Left colon (tissue), 2 donors: Measurements from ENCODE around the gene EFHD1. TPM values are rescaled to one million over a fixed set of nuclear protein-coding genes. Genes with fewer than 3 reads are reported as not detected.
A peak's percentile ranks its signal among the peaks of the same experiment; 100 is the strongest.
"Not testable (repeated sequence)": the region's sequence is repeated elsewhere in the genome, so short reads cannot be mapped to it uniquely, and the experiment has no call there.

Experiments
- ATAC-seq: fragments of 200-7000 bp; cut with Tn5 transposase; one replicate; pipeline ENCODE4 v1.9.1; 2020; ENCODE audit warnings: mild to moderate bottlenecking, moderate library complexity
- DNase-seq, 2 donors: peaks; one replicate each; pipeline ENCODE4 v3.0.0-alpha.2; 2020
- intact Hi-C, 2 donors: fragments of 100-400 bp; cut with DNase I in 1 of 2; cut with micrococcal nuclease in 1 of 2; formaldehyde crosslinking; loops; one replicate each; pipeline versions ENCODE4 v1.11.2 to v1.14.0; 2022; cut with DNase I, micrococcal nuclease
- total RNA-seq, 2 donors: library from RNA; stranded (reverse); fragmentation: NEBNext Ultra II Directional; extraction: Animal tissue kit (Norgen Biotek cat#: 25700); gene quantifications; one replicate each; pipeline ENCODE4 v1.2.1, GENCODE V29; 2021
- donor health status: DM: no; HTN: no; CAD: no.
- donor health status: DM: yes; HTN: yes; CAD: no.

The EFHD1 gene
- total RNA-seq, 2 donors from 2014 or later: 2.7 TPM

DNA sequence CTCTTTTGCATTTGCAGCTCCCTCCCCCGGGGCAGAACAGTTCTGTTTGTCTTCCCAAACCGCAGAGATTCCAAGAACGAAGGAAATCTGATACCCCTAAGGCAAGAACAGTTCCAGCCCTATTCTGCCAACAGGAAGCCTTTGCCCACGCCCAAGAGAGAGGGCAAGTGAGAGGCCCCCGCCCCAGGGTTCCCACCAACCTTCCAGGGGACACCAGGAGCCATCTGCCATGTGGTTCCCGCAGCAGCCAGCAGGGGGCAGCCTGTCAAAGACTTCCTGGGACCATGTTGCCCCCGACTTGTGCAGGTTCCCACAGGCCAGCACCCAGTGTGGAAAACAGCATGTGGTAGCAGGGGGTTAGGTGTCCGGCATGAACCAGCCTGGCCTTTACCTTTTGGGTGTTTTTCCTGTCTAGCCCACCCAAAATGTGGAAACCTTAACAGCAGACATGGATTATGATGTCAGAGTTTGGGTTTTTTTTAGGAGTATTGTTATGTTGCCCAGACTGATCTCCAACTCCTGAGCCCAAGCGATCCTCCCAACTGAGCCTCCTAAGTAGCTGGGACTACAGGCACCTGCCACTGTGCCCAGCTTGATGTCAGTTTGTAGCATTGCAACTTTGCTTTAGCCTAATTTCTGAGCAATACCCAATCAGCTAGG, 21.7 kb upstream of the EFHD1 start:
- ATAC-seq (peak; percentile 55), DNase-seq (peak in 1 of 2 donors; percentile 62)
- intact Hi-C loops: no loop called here

- no peak for ATAC-seq
- no peak for DNase-seq
- intact Hi-C loops: no loop called here
Measured at GRCh38 chr2:232613538-232614134, 19.8 kb upstream of the EFHD1 start.

DNA sequence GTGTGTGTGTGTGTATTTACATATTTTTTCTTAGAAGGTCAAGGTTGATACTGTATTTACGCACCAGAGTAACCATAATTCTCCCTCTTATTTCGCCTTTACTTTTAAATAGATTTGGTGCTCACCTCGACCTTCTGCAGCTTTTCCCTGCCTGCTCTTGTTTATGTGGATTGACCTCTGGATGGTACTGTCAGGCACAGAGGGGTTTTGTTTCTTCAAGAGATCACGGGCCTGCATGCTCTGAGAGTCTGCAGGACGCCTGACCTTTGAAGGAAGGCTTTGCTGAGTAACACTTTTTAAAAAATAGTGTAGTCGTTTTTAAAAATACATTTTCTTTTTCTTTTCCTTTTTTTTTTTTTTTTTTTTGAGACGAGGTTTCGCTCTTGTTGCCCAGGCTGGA, 18.1 kb upstream of the EFHD1 start:
- no peak for ATAC-seq
- DNase-seq: no peak
- intact Hi-C loops: no loop called here

DNA sequence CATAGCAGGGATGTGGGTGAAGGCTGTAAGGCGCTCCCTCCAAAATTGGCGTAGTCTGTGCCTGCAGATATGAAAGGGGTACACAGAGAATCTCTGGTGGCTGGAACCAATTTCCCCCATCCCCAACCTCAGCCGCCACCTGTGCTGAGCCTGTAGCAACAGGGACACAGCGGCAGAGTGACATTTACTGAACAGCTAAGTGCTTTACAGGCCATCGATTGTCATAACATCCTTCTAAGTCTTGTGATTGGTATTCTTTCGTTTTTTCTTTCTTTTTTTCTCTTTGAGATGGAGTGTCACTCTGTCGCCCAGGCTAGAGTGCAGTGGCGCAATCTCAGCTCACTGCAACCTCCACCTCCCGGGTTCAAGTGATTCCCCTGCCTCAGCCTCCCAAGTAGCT, 12.2 kb upstream of the EFHD1 start:
- intact Hi-C loops: no loop called here
- DNase-seq: no peak
- no peak for ATAC-seq

- intact Hi-C loops: no loop called here
- ATAC-seq: no peak
Measured at GRCh38 chr2:232622563-232622962, 10.8 kb upstream of the EFHD1 start.

GRCh38 chr2:232623768-232624765, 9.3 kb upstream of the EFHD1 start:
- DNase-seq (no peak), ATAC-seq (no peak)
- intact Hi-C loops: no loop called here

More at GRCh38 chr2:232622563-232622962, 10.8 kb upstream of the EFHD1 start:
- DNase-seq: no peak

DNA sequence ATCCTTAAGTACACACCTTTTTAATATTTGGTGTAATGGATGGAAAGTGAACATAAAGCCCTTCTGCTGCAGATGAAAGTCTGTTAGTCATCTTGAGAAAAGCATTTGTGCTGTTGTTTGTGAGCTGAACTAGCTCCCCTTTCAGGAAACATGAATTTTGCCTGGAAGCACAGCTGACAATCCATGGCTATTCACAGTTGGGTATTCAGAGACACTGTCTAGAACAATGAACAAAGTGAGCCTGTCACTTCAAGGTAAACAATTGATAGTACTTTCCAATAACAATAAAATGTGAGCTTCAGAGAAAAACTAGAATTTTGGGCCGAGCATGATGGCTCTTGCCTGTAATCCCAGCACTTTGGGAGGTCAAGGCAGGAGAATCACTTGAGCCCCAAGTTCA, 6.8 kb upstream of the EFHD1 start:
- ATAC-seq: no peak
- no peak for DNase-seq

DNA sequence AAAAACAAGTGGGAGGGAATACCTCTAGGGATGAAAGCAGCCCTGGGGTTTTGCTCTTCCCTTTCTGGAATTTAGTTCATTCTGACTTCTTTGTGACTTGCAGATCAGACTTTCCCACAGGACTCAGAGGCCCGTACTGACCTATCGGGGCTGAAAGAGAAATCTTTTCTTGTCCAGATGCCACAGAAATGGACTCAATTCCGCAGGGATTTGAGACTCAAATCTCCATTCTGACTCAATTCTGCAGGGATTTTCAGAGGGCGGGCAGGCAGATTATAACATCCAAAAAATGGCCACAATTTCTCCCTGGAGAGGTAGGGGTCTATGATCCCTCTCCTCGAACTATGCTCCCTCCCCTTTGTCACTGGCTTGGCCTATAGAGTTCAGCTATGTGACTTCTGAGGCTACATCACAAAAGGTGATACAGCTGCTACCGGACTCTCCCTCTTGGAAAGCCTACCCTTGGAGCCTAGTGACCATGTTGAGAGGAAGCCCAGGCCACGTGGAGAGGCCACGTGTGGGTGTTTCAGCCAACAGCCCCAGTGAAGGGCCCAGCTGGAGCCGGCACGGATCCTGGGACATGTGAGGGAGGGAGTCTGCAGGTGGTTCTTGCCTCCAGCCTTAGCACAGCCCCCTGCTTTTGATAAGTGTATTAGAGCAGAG, 4.8 kb upstream of the EFHD1 start:
- intact Hi-C loops: no loop called here
- ATAC-seq (no peak), DNase-seq (no peak)

More for the DNA sequence above, 6.8 kb upstream of the EFHD1 start:
- intact Hi-C loops: no loop called here

DNA sequence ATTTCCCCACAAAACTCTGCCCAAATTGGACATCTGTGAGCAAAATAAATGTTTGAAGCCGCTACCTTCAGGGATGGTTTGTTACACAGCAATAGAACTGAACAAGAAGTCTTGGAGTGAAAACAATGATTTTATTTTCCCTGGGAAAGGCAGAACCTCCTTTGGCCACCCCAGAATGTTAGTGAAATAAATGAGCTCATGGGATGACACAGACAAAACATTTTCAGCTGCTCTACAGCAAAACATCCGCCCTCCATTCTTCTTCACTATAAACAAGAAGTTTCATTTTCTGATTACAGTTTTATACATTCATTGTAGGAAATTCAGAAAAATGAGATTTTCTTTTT, 4.3 kb upstream of the EFHD1 start:
- ATAC-seq: no peak
- no peak for DNase-seq
- intact Hi-C loops: no loop called here

- ATAC-seq: no peak
- intact Hi-C loops: no loop called here
Measured at GRCh38 chr2:232632229-232632903, 1.0 kb upstream of the EFHD1 start.

DNA sequence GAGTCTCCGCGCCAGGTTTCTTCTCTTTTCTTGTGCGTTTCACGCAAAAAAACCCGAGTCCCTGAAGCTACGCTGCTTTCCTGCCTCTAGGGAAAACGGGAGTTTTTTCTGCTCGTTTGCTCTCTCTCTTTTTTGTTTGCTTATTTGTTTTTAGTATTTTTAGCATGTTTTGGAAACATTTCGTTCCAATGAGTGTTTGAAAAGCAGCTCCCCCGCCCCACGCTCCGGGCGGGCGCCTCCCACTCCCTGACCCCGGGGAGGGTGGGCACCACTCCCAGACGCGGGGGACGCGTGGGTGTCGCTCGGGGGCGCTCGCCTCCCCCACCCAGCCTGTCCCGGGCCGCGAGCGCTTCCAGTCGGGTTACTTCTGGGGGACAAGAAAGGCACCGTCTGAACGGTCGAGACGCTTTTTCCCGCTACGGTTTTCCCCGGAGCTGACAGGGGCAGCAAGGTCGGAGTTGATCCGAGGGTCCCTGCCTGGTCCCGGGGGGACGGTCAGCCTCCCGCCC, 446 bp upstream of the EFHD1 start:
- peak; percentile 25 for ATAC-seq
- intact Hi-C loops: no loop called here
- peak in 1 of 2 donors; percentile 18 for DNase-seq

More at GRCh38 chr2:232632229-232632903, 1.0 kb upstream of the EFHD1 start:
- no peak for DNase-seq

DNA sequence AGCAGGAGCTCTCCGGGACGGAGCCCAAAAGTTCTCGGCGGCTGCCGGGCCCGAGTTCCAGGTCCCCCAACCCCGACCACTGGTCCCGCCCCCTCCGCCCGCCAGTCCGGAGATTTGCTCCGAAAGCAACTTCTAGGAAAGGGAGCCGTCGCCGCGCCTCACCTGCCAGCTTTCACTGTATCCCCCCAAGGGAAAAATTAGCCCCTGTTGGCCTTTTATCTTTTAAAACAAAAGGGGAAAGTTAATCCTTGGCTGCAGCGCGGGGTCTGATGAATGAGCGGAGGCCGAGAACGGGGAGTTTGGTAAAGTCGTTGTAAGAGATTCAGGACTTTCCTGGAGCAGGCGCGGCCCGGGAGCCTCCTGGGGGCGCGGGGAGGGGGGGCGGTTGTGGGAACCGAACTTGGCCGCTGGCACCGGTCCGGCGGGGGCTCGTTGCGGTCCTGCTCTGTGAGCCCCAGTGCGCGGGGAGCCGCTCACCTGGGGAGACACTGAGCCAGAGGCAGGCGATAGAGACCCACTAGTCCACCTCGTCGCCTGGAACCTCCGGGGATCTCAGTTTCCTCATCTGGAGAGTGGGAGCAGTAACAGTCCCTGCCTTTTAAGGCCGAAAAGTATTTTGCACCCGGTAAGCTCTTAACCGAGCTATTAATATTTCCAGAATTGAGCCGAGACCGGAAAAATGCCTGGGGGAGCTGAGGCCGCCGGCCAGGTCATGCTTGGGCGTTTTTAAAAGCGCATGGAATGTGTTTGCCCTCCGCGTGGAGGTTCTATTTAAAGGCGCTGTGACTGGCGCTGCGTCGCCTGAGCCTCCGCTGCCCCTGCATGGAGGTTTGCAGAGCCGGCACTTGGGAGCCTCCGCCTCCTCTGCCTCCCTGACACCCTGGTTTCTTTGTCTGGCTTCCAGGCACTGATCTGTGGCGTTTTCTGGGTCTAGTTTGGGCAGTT, 1.1 kb downstream of the EFHD1 start:
- ATAC-seq (no peak), DNase-seq (peak in 1 of 2 donors; percentile 10)
- intact Hi-C loops: no loop called here

- intact Hi-C loops: not testable (repeated sequence)
Measured at GRCh38 chr2:232635376-232635775, 2.0 kb downstream of the EFHD1 start.

GRCh38 chr2:232635820-232636219, 2.4 kb downstream of the EFHD1 start:
- no peak for DNase-seq
- intact Hi-C loops: no loop called here
- no peak for ATAC-seq

More at GRCh38 chr2:232635376-232635775, 2.0 kb downstream of the EFHD1 start:
- DNase-seq, ATAC-seq: not testable (repeated sequence)

DNA sequence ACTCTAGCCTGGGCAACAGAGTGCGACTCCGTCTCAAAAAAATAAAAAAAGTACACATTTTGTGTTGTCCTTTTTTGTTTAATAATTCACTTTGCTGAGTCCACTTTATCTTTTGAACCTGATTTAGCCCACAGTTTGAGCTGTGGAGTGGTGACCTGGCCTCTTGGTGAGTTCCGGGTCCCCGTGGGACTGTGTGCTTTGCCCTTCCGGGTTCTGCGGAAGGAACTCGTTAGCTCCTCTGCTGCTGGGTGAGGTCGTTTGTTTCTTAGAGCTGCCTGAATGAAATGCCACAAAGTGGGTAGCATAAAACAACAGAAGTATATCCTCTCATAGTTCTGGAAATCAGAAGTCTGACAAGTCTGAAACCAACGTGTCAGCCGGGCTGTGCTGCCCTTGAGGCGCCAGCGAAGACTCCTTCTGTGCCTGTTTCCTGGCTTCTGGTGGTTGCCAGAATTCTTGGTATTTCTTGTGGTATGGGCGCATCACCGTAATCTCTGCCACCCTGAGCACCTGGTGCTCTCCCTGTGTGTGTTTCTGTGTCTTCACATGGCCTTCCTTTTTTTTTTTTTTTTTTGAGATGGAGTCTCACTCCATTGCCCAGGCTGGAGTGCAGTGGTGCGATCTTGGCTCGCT, 3.5 kb downstream of the EFHD1 start:
- intact Hi-C loops: no loop called here
- ATAC-seq: no peak
- DNase-seq: no peak

- intact Hi-C loops: no loop called here
- ATAC-seq (no peak), DNase-seq (no peak)
Measured at GRCh38 chr2:232637866-232638583, 4.6 kb downstream of the EFHD1 start.
